T-helper 1 cell treated with Interleukin-12 subunit alpha and Interleukin-12 subunit beta and Interleukin-4 antibody, amounts not matched to agents 30 μg/mL and 1 μg/mL, for 36 hours (primary cell): ENCODE data around the gene ITGA7.
"Not testable (repeated sequence)": the region's sequence is repeated elsewhere in the genome, so short reads cannot be mapped to it uniquely, and the experiment has no call there.

Source experiments
- H3K27ac Mint-ChIP-seq: one replicate; pipeline ENCODE4 v1.8.0; 2021; ENCODE audit warnings: mild to moderate bottlenecking, mixed read lengths
- H3K27me3 Mint-ChIP-seq: one replicate; pipeline ENCODE4 v1.8.0; 2021; ENCODE audit warnings: low read depth, mixed read lengths
- H3K36me3 Mint-ChIP-seq: one replicate; pipeline ENCODE4 v1.8.0; 2021; ENCODE audit warnings: low read depth, mixed read lengths
- H3K4me1 Mint-ChIP-seq: one replicate; pipeline ENCODE4 v1.8.0; 2021; ENCODE audit warnings: low read depth, mixed read lengths
- H3K4me3 Mint-ChIP-seq: one replicate; pipeline ENCODE4 v1.8.0; 2021; ENCODE audit warnings: mild to moderate bottlenecking, moderate library complexity, mixed read lengths
- H3K9me3 Mint-ChIP-seq: one replicate; pipeline ENCODE4 v1.8.0; 2021; ENCODE audit warnings: mixed read lengths

ITGA7 gene

DNA sequence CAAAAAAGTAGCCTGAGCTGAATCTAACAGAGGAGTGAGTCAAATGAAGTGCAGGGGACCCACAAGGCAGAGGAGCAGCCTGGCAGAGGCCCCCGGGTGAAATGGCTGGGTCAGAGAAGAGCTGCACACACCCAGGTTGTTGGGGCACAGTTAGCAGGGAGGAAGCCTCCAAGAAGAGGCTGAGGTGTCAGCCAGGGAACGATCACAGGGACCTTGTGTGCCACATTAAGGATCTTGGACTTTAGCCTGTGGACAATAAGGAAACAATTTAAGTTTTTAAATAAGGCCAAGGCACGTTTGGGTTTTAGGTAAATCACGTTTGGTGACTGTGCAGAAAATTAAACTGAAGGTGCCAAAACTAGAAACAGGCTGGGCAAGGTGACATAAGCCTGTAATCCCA, 36.0 kb downstream of the ITGA7 start:
- Mint-ChIP-seq H3K27ac (no peak overlapping the region), H3K4me1 (no peaks in the 10 kb centered on the region)

GRCh38 chr12:55670276-55670675, 37.4 kb downstream of the ITGA7 start:
- H3K9me3 Mint-ChIP-seq: no peaks in the 10 kb centered on the region
- H3K4me1 Mint-ChIP-seq: no peaks in the 10 kb centered on the region
- no peak overlapping the region for H3K27ac Mint-ChIP-seq
- no peak overlapping the region for H3K4me3 Mint-ChIP-seq
- H3K36me3 Mint-ChIP-seq: no peaks in the 10 kb centered on the region
- peaks cover 12% of the 10 kb centered on the region for H3K27me3 Mint-ChIP-seq

More for the DNA sequence above, 36.0 kb downstream of the ITGA7 start:
- H3K36me3 Mint-ChIP-seq: no peaks in the 10 kb centered on the region
- H3K9me3 Mint-ChIP-seq: no peaks in the 10 kb centered on the region
- no peak overlapping the region for H3K4me3 Mint-ChIP-seq
- H3K27me3 Mint-ChIP-seq: peaks cover 20% of the 10 kb centered on the region

GRCh38 chr12:55666508-55666907, 41.2 kb downstream of the ITGA7 start:
- no peaks in the 10 kb centered on the region for H3K9me3 Mint-ChIP-seq
- H3K36me3 Mint-ChIP-seq: no peaks in the 10 kb centered on the region
- H3K27me3 Mint-ChIP-seq: peaks cover 4% of the 10 kb centered on the region
- H3K27ac Mint-ChIP-seq: no peak overlapping the region
- H3K4me3 Mint-ChIP-seq: no peak overlapping the region
- H3K4me1 Mint-ChIP-seq: no peaks in the 10 kb centered on the region

DNA sequence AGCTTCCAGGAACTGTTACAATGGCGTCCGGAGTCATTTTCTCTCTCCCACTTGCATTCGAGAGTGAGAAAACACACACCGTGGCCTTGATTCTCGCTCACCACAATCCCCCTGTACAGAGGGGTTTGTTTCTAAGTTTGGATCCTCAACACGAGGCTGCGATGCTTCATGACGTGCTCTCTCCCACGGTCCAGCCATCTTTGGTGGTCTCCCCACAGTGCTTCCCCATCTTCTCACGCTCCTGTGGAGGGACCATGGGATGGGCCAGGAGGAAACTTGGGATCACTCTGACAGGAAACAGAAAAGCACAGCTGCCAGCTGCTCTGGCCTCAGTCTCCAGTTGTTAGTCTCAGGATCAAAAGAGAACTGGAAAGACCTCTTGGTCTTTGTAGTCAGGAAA, 42.9 kb downstream of the ITGA7 start:
- no peak overlapping the region for H3K4me3 Mint-ChIP-seq
- H3K27me3 Mint-ChIP-seq: peaks cover 13% of the 10 kb centered on the region
- no peaks in the 10 kb centered on the region for H3K4me1 Mint-ChIP-seq
- no peaks in the 10 kb centered on the region for H3K36me3 Mint-ChIP-seq
- no peak overlapping the region for H3K27ac Mint-ChIP-seq
- H3K9me3 Mint-ChIP-seq: no peaks in the 10 kb centered on the region

GRCh38 chr12:55663391-55663790, 44.3 kb downstream of the ITGA7 start:
- Mint-ChIP-seq H3K4me3 (no peak overlapping the region), H3K9me3 (no peaks in the 10 kb centered on the region), H3K36me3 (no peaks in the 10 kb centered on the region), H3K4me1 (no peaks in the 10 kb centered on the region), H3K27ac (no peak overlapping the region), H3K27me3 (peaks cover 15% of the 10 kb centered on the region)

GRCh38 chr12:55659486-55660385, 48.0 kb downstream of the ITGA7 start:
- Mint-ChIP-seq H3K36me3 (no peaks in the 10 kb centered on the region), H3K4me1 (peaks cover 1% of the 10 kb centered on the region), H3K27ac (no peak overlapping the region), H3K4me3 (no peak overlapping the region), H3K27me3 (peaks cover 19% of the 10 kb centered on the region), H3K9me3 (no peaks in the 10 kb centered on the region)

DNA sequence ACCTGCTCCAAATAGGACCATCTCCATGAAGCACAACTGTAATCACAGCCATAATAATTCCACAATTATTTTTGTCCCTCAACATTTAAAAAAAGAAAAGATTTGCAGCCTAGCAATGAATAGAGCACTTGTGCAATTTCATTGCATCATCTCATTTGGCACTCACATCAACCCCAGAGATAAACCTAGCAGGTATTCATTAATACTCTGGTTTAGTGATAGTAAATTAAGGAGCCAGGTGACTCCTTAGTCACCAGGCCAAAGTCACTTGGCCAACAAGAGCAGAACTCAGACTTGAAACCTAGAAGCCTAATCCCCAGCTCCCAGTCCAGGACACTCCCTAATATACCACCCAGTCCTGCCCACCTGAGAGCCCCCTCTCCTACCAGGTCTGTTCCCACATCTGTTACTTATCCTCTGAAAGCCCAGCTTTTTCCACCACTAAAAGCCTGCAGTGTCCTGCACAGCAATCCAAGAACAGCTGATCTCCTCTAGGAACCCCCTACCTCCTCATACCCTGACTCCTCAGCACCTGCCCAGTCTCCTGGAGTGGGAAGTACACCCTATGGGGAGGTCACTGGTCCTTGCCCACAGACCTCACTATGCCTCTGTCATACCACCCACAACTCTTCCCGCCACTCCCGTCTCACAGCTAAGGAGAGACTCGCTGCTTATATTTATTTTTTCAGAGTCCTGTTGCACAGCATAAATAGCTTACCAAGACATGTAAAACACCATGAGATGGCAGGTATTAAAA, 48.9 kb downstream of the ITGA7 start:
- Mint-ChIP-seq H3K4me3 (no peak overlapping the region), H3K4me1 (peaks cover 1% of the 10 kb centered on the region), H3K27ac (no peak overlapping the region), H3K27me3 (peaks cover 17% of the 10 kb centered on the region), H3K9me3 (no peaks in the 10 kb centered on the region), H3K36me3 (no peaks in the 10 kb centered on the region)

- H3K4me1 Mint-ChIP-seq: peaks cover 1% of the 10 kb centered on the region
- no peaks in the 10 kb centered on the region for H3K9me3 Mint-ChIP-seq
- H3K27ac Mint-ChIP-seq: no peak overlapping the region
- no peaks in the 10 kb centered on the region for H3K36me3 Mint-ChIP-seq
- no peak overlapping the region for H3K4me3 Mint-ChIP-seq
- H3K27me3 Mint-ChIP-seq: peaks cover 15% of the 10 kb centered on the region
Measured at GRCh38 chr12:55658212-55658611, 49.5 kb downstream of the ITGA7 start.

DNA sequence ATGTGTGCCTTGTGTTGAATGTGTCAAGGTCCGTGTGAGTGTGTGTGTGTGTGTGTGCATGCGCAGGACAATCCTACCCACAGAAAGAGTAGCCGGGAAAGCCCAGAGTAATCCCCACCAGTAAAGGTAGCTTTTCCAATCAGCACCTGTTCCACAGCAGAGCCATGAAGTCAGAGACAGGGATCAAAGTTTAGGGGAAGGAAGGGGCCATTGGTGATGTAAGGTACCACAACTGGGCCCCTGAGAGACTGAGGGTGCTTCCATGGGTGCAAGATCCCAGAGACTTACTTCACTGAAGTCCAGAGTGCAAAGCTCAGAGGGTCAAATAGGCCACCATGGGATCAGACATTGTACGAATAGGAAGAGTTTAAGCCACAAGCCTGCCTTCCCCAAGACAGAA, 50.5 kb downstream of the ITGA7 start:
- H3K36me3 Mint-ChIP-seq: no peaks in the 10 kb centered on the region
- H3K27me3 Mint-ChIP-seq: peaks cover 15% of the 10 kb centered on the region
- H3K4me1 Mint-ChIP-seq: peaks cover 1% of the 10 kb centered on the region
- no peaks in the 10 kb centered on the region for H3K9me3 Mint-ChIP-seq
- no peak overlapping the region for H3K27ac Mint-ChIP-seq
- no peak overlapping the region for H3K4me3 Mint-ChIP-seq

- H3K36me3 Mint-ChIP-seq: no peaks in the 10 kb centered on the region
- H3K4me1 Mint-ChIP-seq: peaks cover 4% of the 10 kb centered on the region
- no peak overlapping the region for H3K27ac Mint-ChIP-seq
- H3K9me3 Mint-ChIP-seq: peaks cover 6% of the 10 kb centered on the region
- H3K4me3 Mint-ChIP-seq: no peak overlapping the region
- peaks cover 6% of the 10 kb centered on the region for H3K27me3 Mint-ChIP-seq
Measured at GRCh38 chr12:55654511-55655214, 53.0 kb downstream of the ITGA7 start.

DNA sequence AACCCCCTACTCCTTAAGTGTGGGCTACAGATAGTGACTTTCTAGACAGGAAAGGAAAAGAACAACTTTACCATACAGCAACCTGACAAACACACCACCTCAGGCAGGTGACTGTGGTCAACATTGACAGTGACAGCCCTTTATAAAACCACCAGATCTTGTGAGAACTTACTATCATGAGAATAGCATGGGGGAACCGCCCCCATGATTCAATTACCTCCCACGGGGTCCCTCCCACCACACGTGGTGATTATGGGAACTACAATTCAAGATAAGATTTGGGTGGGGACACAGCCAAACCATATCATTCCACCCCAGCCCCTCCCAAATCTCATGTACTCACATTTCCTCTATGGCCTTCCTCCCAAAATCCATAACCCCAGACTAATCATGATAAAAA, 54.7 kb downstream of the ITGA7 start:
- peaks cover 4% of the 10 kb centered on the region for H3K4me1 Mint-ChIP-seq
- no peaks in the 10 kb centered on the region for H3K36me3 Mint-ChIP-seq
- H3K27ac Mint-ChIP-seq: no peak overlapping the region
- peaks cover 11% of the 10 kb centered on the region for H3K9me3 Mint-ChIP-seq
- no peak overlapping the region for H3K4me3 Mint-ChIP-seq
- H3K27me3 Mint-ChIP-seq: no peaks in the 10 kb centered on the region

DNA sequence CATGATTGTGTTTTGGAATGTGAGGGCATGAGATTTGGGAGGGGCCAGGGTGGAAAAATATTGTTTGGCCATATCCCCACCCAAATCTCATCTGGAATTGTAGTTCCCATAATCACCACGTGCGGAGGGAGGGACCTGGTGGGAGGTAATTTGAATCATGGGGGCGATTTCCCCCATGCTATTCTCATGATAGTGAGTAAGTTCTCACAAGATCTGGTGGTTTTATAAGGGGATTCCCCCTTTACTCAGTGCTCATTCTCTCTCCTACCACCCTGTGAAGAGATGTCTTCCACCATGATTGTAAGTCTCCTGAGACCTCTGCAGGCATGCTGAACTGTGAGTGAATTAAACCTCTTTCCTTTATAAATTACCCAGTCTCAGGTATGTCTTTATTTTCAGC, 55.4 kb downstream of the ITGA7 start:
- H3K4me1 Mint-ChIP-seq: peaks cover 4% of the 10 kb centered on the region
- H3K27ac Mint-ChIP-seq: no peak overlapping the region
- H3K9me3 Mint-ChIP-seq: peaks cover 11% of the 10 kb centered on the region
- no peaks in the 10 kb centered on the region for H3K27me3 Mint-ChIP-seq
- no peaks in the 10 kb centered on the region for H3K36me3 Mint-ChIP-seq
- no peak overlapping the region for H3K4me3 Mint-ChIP-seq

GRCh38 chr12:55651299-55651683, 56.4 kb downstream of the ITGA7 start:
- H3K27me3 Mint-ChIP-seq: no peaks in the 10 kb centered on the region
- no peak overlapping the region for H3K4me3 Mint-ChIP-seq
- peaks cover 11% of the 10 kb centered on the region for H3K9me3 Mint-ChIP-seq
- no peaks in the 10 kb centered on the region for H3K36me3 Mint-ChIP-seq
- H3K4me1 Mint-ChIP-seq: peaks cover 4% of the 10 kb centered on the region
- H3K27ac Mint-ChIP-seq: no peak overlapping the region

GRCh38 chr12:55650620-55651298, 56.9 kb downstream of the ITGA7 start:
- not testable (repeated sequence) for H3K27ac Mint-ChIP-seq, H3K4me1 Mint-ChIP-seq, H3K4me3 Mint-ChIP-seq, H3K27me3 Mint-ChIP-seq, H3K36me3 Mint-ChIP-seq
- peaks cover 11% of the 10 kb centered on the region for H3K9me3 Mint-ChIP-seq
